ENCODE results near the gene CCL23.

GRCh38 chr17:36048066-36048465 lies 30.3 kb upstream of the CCL23 start:
- TF ChIP-seq CTCF (IDR thresholded peaks at IDR 0.05) (no peak), POLR2A (IDR thresholded peaks at IDR 0.05) (no peak)
